Prostate gland (tissue), 2 donors: Measurements from ENCODE around the gene TAF7.

Experiments used
- POLR2A ChIP-seq: fragments of 450-650 bp; IDR thresholded peaks from one replicate; pipeline ENCODE4 v1.6.1; 2016; ENCODE audit warnings: antibody characterized with exemption, mild to moderate bottlenecking
- TF ChIP-seq, protein P1 (sequence below), 4 experiments: fragments of 200-600 bp in 2 of 4; fragments of 450-650 bp in 2 of 4; sonication (generic) in 2 of 4; IDR thresholded peaks; 1 replicate in 3 of 4; 2 replicates in 1 of 4; pipeline ENCODE4 v1.5.1; 2016 to 2019; ENCODE audit warnings: antibody characterized with exemption in 4 of 4, mild to moderate bottlenecking in 2 of 4, moderate library complexity in 2 of 4

DNA sequence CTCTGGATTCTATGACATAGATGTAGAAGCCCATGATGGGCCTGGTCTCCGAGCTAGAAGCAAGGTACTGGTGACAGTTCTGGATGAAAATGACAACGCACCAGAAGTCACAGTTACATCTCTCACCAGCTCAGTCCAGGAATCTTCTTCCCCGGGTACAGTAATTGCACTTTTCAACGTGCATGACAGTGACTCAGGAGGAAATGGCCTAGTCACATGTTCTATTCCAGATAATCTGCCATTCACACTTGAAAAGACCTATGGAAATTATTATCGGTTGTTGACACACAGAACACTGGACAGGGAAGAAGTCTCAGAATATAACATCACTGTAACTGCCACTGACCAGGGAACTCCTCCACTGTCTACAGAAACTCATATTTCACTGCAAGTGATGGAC, 35.5 kb upstream of the TAF7 start:
- no peak for TF ChIP-seq POLR2A
- TF ChIP-seq, protein P1, sequence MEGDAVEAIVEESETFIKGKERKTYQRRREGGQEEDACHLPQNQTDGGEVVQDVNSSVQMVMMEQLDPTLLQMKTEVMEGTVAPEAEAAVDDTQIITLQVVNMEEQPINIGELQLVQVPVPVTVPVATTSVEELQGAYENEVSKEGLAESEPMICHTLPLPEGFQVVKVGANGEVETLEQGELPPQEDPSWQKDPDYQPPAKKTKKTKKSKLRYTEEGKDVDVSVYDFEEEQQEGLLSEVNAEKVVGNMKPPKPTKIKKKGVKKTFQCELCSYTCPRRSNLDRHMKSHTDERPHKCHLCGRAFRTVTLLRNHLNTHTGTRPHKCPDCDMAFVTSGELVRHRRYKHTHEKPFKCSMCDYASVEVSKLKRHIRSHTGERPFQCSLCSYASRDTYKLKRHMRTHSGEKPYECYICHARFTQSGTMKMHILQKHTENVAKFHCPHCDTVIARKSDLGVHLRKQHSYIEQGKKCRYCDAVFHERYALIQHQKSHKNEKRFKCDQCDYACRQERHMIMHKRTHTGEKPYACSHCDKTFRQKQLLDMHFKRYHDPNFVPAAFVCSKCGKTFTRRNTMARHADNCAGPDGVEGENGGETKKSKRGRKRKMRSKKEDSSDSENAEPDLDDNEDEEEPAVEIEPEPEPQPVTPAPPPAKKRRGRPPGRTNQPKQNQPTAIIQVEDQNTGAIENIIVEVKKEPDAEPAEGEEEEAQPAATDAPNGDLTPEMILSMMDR (IDR thresholded peaks at IDR 0.05) = no peak
